Fibroblast of peridontal ligament (primary cell): Measurements from ENCODE around the gene UGT1A6.
"Not testable (repeated sequence)": the region's sequence is repeated elsewhere in the genome, so short reads cannot be mapped to it uniquely, and the experiment has no call there.

Source experiments
- DNase-seq: peaks from one replicate; pipeline ENCODE4 v3.0.0-alpha.2; 2010; ENCODE audit errors: extremely low read depth

The UGT1A6 gene

DNA sequence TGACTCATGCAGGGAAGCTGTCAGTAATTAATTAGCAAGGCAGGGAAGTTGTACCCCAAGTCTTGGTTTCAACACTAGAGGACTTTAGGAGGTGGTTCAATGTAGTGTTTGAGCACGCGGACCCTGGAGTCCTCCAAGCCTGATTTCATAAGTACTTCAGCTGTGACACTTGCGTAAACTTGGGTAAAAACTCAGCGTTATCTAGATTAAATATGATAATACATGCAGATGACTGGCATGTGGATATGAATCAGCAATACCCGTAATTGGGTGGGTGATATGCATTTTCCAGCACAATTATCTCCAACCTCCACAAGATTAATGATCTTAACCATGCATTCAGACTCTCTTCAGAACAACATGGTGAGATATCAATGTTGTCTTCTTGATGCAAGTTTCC is 5.8 kb upstream of the UGT1A6 start:
- no peak for DNase-seq

DNA sequence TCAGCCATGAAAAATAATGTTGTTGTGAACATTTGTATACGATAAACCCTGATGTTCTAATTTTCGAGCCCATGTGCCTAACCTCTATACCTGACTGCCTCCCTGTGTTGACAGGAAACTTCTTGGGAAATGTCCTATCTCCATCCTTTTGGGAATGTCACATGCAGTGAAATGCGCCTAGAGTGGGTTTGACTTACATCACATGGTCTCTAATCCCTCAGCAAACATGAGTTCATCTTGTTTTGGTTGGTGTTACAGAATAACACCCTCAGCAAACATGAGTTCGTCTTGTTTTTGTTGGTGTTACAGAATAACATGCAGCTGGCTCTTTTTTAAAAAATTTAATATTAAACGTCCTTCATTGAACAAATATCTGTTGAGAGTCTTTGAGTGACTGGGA is 4.3 kb upstream of the UGT1A6 start:
- DNase-seq: no peak

DNA sequence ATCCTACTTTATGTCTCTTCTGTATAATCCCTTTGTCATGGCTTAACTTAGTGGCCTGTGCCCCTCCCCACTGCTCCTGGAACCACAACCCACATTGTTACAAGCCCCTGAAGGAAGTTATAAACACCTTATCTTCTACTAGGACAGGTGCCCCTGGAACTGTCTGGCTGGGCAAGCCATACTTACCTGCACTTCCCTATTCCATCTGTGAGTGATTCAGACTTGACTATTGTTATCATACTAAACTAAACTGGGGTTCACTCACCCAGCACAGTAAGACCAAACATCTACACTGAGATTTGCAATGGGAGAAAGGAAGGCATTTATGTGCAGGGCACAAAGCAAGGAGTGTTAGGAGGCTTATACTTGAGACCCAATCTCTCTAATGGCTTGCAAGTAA is 3.7 kb upstream of the UGT1A6 start:
- no peak for DNase-seq

- DNase-seq: no peak
These were observed 3.2 kb upstream of the UGT1A6 start for GRCh38 chr2:233689501-233689900.

DNA sequence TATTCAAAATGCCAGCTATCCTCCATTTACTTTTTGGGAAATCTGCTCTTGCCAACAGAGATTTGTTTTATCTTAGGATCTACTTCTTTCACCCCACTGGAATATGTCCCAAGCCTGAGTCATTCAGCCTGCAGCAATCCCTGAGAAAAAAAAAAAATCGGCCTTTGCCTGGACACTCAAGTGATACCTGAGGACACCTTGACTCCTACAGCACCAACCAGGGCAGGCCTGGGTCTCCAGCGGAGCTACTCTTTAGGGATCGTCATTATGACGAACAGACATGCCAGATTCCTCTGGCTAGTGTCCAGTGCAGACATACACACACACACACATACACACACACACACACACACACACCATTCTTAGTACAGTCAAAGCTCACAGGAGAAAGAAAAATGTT is 2.2 kb upstream of the UGT1A6 start:
- no peak for DNase-seq

DNA sequence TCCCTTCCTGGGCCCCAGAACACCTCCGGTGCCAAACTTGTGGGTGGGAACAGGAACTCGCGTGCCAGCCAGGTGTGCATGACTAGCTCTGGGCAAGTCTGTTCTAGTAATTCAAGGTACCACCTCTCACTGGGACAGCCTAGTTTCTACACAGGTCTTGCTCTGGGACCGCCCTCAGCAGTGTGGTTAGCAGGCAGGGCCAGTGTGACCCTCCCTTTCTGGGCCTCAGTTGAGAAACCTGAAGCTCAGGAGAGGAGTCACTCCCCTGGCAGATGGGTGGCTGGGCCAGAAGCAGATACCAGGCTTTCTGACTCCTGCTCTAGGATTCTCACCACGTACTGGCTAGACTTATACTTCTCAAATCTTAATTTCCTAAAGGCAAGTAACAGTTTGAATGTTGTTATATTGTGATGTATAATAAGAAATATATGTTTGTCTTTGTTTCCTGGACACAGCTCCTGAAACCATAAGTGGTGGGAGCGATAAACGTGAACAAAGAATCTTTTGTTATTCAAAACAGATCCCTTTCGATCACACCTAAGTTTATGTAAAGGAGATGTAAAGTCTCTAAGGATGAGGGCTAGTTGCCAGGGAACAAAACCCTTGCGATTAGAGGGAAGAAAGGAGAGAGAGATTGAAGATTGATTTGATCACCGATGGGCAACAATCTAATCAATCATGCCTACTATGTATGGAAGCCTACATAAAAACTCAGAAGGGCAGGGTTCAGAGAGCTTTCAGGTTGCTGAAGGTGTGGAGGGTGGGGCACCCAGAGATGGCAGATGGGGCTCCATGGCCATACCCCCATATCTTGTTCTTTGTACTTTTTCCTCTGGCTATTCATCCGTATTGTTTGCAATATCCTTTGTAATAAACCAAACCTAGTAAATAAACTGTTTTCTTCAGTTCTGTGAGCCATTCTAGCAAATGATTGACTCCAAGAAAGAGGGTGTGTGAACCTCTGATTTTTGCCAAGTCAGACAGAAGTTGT is 952 bp upstream of the UGT1A6 start:
- no peak for DNase-seq

- DNase-seq: no peak
These were observed 1.3 kb downstream of the UGT1A6 start for GRCh38 chr2:233693963-233694362.

DNA sequence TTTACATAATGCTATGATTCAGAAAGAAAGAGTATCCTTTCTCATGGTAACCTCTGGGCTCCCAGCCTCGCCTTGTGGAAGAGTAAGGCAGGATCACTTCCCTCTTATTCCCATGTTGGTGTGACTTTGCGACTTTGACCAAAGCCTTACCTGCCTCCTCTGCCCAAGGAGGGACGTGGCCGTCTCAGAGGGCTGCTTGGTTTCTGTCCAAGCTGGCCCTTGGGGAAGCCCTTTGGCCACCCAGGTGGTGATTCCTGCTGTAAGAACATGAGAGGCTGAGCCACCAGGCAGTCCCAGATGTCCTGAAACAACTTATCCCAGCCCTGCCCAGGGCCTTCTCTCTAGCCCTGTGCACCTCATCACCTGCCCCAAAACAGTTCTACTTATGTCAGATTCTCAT is 6.0 kb downstream of the UGT1A6 start:
- DNase-seq: no peak

- DNase-seq: no peak
These were observed 6.8 kb downstream of the UGT1A6 start for GRCh38 chr2:233699424-233700027.

- DNase-seq: peak; percentile 83
These were observed 7.4 kb downstream of the UGT1A6 start for GRCh38 chr2:233700028-233700635.

DNA sequence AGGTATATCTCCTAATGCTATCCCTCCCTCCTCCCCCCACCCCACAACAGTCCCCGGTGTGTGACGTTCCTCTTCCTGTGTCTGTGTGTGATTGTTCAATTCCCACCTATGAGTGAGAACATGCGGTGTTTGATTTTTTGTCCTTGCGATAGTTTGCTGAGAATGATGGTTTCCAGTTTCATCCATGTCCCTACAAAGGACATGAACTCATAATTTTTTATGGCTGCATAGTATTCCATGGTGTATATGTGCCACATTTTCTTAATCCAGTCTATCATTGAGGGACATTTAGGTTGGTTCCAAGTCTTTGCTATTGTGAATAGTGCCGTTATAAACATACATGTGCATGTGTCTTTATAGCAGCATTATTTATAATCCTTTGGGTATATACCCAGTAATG is 8.2 kb downstream of the UGT1A6 start:
- not testable (repeated sequence) for DNase-seq

DNA sequence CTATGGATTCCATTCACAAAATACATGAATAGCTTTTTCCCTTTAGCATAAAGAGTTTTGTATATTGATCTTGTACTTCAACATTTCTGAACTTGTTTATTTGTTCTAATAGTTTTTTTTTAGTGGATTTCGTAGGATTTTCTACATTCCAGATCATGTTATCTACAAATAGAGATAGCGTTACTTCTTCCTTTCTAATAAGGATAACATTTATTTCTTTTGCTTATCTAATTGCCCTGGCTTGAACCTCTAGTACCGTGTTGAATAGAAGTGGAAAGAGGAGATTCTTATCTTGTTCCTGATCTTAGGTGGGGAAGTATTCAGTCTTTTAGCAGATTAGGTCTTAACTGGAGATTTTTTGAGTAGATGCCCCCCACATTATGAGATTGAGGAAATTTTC is 9.5 kb downstream of the UGT1A6 start:
- DNase-seq: no peak

GRCh38 chr2:233705911-233706506 is 13.3 kb downstream of the UGT1A6 start:
- DNase-seq: peak; percentile 9

DNA sequence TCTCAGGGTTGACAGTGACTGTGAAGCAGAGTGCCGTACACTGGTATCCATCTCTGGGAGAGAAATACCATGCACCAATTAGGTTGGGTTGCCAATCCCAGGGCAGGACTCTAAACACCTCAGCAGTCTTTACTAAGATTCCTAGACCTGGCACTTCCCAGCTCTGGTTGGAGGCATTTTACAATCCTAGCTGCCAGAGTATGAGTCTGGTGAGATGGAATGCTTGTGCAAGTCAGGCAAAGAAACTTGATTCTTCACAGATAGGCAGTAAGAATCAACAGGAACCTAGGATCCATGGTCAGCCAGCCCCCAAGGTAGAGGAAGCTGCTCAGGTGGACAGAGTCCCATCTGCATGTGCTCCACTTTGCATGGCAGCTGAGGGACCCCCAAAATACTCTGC is 14.0 kb downstream of the UGT1A6 start:
- DNase-seq: peak; percentile 53

DNA sequence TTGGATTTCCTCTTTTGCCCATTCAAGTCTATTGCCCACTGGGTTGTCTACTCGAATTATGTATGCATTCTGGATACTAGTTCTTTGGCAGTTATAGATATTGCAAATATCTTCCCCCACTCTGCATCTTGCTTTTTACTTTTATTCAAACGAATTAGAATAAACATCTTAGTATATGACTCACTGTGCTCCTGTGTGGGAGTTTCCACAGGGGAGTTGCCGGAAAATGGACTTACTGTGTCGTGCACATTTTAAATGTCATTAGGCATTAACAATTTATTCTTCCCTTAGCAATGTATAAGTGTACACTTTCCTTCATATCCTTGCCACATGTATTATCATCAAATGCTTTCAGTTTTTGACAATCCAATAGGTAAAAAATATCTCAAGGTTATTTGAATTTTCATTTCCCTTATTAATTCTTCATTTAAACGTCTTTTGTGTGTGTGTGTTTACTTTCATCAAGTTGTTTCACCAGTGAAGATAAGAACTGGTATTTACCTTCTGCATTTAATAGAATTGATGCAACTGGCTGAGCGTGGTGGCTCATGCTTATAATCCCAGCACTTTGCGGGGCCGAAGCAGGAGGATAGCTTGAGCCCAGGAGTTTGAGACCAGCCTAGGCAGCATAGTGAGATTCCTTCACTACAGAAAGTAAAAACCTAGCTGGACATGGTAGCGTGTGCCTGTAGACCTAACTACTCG is 15.4 kb downstream of the UGT1A6 start:
- DNase-seq: peak; percentile 22

- DNase-seq: no peak
These were observed 16.3 kb downstream of the UGT1A6 start for GRCh38 chr2:233708942-233709341.

DNA sequence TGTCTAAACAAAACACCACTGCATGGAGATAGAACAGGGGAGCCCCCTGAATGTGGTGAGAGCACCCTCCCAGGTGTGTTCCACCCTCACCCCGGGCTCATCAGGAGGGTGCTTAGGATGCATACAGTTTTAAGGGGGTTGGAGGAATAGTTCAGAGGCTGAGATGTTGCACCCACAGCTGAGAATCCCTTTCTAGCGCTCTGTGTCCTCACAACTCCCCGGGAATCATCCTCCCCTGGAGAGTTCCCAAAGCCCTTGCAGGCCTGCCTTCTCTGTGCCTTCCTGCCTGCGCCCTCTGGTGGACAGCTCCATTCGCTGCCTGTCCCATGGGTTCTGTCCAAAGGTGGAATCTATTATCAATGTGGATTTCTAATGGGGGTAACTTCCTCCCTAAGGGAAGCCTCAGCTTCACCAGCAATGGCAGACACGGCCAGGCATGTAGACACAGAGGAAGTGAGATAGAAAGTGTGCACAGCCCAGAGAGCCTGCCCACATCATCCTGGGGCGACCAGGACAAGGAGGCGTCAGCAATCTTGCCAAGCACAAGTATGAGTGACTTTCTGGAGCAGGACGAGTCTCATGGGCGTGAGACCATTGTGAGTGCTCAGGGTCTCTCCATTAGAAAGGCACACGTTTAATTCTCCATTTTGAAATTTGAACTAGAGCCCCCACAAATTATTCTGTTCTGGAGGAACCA is 18.8 kb downstream of the UGT1A6 start:
- DNase-seq: peak; percentile 74

DNA sequence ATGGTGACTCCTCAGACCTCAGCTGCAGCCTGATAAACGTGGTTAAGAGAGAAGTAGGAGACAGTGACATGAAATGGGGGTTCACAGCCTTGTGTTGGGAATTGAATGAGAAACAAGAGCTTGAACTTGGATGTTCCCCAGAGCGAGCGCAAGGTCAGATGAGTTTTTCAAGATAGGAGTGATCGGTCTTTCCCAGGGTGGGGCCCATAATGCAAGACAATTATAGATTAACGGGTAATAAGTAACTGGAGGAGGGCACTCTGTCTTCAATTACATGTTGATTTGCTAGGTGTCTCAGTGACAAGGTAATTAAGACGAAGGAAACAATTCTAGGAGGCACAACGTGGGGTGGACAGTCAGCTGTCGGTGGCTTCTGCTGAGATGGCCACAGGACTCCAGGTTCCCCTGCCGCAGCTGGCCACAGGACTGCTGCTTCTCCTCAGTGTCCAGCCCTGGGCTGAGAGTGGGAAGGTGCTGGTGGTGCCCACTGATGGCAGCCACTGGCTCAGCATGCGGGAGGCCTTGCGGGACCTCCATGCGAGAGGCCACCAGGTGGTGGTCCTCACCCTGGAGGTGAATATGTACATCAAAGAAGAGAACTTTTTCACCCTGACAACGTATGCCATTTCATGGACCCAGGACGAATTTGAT is 20.0 kb downstream of the UGT1A6 start, which contains the start of gene UGT1A5:
Gene UGT1A5, plus strand, starts transcription at position 297 of the 651 bp plus-strand sequence. Its CDS starts 85 bp downstream, at position 382.
- DNase-seq: no peak

GRCh38 chr2:233713262-233713615 is 20.5 kb downstream of the UGT1A6 start:
- no peak for DNase-seq

- no peak for DNase-seq
These were observed 21.4 kb downstream of the UGT1A6 start for GRCh38 chr2:233714121-233714520.

DNA sequence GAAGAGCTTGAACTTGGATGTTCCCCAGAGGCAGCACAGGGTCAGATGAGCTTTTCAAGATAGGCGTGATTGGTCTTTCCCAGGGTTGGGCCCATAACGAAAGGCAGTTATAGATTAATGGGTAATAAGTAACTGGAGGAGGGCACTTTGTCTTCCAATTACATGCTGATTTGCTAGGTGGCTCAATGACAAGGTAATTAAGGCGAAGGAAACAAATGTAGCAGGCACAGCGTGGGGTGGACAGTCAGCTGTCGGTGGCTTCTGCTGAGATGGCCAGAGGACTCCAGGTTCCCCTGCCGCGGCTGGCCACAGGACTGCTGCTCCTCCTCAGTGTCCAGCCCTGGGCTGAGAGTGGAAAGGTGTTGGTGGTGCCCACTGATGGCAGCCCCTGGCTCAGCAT is 25.9 kb downstream of the UGT1A6 start, which contains the start of gene UGT1A4:
Gene UGT1A4, plus strand, starts transcription at position 185 of the 400 bp plus-strand sequence. Its CDS starts 85 bp downstream, at position 270.
- DNase-seq: no peak
